Measurements from ENCODE around the gene FAM120A.
A peak's percentile ranks its signal among the peaks of the same experiment; 100 is the strongest.
"Not testable (repeated sequence)": the region's sequence is repeated elsewhere in the genome, so short reads cannot be mapped to it uniquely, and the experiment has no call there.

FAM120A gene

GRCh38 chr9:93509084-93509483 is 57.6 kb downstream of the FAM120A start:
- DNase-seq (ENCODE audit: low read depth), result no peak

GRCh38 chr9:93510041-93510440 is 58.6 kb downstream of the FAM120A start:
- no peak for DNase-seq (ENCODE audit: low read depth)

DNA sequence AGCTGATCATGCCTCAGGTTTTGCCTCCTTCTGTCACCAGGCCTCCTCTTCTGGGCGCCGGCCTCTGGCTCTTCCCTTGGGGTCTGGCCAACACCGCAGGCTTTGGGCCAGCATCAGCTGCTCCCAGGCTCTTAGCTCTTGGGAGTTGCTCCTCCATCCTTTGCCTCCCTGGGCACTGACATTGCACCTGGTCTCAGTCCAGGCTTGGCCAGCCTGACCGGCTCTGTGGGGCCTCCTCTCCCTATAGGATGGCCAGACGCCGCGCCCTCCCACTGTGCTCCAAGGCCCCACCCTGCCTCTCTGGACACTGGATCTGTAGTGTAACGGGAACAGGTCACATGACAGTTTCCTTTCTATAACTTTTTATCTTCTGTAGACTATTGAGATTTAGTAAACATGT is 59.7 kb downstream of the FAM120A start:
- not testable (repeated sequence) for DNase-seq (ENCODE audit: low read depth)

- not testable (repeated sequence) for DNase-seq (ENCODE audit: low read depth)
Observed at GRCh38 chr9:93512170-93512812, 60.8 kb downstream of the FAM120A start.

- DNase-seq (ENCODE audit: low read depth), result no peak
Observed at GRCh38 chr9:93513606-93514005, 62.1 kb downstream of the FAM120A start.

DNA sequence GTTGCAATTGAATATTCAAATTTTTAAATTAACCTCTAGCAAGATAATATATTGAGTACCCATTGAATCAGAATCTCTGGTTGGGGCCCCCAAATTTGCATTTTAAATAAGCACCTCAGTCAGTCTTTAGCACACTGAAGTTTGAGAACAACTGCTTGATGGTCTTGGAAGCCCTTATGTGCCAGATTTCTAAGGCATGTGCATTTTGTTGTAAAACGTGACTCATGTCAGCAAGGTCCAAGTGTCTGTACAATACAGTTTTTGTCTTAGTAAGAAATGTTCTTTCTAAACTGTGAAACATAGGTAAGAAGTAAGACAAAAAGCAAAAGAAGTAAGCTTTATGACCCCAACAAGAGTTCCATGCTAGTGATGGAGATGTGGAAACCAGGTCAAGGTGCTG is 65.8 kb downstream of the FAM120A start:
- no peak for DNase-seq (ENCODE audit: low read depth)

DNA sequence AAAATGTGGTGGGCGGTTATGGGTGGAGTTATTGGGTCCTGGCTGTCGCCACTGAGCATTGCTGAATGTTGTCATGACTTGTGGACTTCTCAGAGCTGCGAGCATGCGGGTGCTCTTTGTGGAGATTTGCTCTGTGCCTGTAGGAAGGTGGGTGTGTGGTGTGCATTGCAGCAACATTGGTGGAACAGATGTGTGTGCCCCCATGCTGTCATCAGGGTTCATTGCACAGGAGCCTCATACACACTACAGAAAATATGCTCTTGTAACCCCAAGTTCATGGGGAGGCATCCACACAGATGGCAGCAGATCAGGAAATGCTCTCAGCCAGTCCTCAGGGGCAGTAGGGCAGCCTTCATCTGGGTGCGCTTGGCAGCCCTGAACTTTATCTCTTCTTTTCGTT is 69.0 kb downstream of the FAM120A start:
- DNase-seq (ENCODE audit: low read depth), result peak; percentile 20

DNA sequence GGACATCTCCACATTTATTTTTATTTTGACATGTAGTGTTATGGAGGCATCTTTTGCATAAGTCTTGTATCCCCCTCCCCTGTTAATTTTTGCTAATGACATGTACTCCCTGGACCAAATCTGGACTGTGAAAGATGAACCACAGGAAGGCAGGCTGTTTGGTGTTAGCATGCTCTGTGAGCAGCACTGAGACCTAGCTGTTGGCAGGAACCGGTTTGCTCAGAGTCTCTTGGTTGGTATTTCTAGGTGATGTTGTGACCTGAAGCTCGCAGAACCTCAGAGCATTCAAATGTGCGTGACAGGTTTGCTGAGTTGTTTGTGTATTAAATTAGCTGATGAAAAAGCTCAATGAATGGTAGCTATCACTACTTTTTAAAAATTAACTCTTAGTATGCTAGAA is 71.3 kb downstream of the FAM120A start:
- DNase-seq (ENCODE audit: low read depth), result no peak

GRCh38 chr9:93523518-93524144 is 72.1 kb downstream of the FAM120A start:
- DNase-seq (ENCODE audit: low read depth), result no peak

GRCh38 chr9:93525476-93525875 is 74.0 kb downstream of the FAM120A start:
- peak; percentile 63 for DNase-seq (ENCODE audit: low read depth)

DNA sequence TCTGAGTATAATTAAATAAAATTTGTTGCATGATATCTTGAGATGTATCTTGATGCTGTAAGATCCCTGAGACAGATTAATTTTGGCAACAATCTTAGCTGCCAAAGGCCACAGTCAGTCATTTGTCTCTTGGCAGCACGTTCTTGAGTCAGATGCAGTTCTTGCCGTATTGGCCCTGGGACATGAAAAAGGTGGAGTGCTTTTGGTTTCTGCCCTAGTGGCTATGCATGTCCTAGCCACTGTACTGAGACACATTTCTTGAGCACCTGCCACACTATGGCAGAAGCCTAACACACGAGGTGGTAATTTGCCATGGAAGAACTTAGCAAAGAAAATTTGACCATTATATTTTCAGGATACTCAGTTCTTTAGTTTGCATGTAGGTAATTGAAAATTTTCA is 79.9 kb downstream of the FAM120A start:
- DNase-seq (ENCODE audit: low read depth), result no peak

DNA sequence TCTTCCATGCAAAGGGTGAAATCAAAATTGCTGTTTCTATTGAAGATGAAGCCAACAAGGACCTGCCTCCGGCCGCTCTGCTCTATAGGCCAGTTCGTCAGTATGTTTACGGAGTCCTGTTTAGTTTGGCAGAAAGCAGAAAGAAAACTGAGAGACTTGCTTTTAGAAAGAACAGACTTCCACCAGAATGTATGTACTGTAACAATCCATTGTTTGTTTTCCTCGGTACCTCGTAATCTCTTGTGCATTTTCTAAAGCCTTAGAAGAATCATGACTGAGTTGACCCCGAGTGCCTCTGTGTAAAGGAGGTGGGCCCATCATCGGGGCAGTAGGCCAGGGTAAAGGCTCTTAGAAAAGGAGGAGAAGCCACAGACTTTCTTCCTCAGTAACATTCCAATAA is 80.7 kb downstream of the FAM120A start:
- no peak for DNase-seq (ENCODE audit: low read depth)

DNA sequence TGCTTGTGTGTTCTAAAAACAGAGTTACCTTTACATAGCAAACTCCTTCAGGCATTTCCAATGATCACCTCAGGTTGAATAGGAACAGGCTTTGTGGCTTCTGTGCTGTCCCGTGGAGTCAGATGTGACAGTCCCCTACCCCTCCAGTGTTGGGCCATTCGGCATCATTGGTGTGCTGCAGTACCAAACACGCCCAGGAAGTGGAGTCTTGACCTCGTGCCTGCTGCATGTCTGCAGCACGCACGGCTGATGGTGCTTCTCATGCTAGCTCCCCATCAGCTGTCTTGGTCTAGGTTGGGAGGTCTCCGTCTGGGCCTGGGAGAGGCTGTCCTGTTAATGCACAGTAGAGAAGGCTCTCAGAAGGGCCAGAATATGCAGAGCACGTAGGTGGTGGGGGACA is 82.4 kb downstream of the FAM120A start:
- no peak for DNase-seq (ENCODE audit: low read depth)

- no peak for DNase-seq (ENCODE audit: low read depth)
Observed at GRCh38 chr9:93536167-93536566, 84.7 kb downstream of the FAM120A start.

DNA sequence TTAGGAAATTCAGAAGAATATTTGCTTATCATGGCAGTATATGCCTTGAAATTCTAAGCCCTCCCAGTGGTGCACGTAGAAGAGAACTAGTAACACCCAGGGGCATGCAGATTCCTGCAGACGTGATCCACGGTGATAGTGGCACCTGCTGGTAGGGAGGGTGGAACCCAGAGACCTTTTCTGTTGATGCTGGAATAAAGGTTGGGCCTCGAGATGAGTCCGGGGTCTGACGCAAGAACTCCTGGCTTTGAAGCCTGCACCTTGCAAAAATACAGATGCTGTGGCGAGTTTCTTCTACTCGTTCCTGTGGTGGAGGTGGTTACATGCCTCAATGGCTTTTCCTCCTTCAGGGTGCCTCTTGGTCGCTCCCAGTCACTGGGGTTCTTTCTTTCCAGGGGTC is 85.4 kb downstream of the FAM120A start:
- DNase-seq (ENCODE audit: low read depth), result no peak

DNA sequence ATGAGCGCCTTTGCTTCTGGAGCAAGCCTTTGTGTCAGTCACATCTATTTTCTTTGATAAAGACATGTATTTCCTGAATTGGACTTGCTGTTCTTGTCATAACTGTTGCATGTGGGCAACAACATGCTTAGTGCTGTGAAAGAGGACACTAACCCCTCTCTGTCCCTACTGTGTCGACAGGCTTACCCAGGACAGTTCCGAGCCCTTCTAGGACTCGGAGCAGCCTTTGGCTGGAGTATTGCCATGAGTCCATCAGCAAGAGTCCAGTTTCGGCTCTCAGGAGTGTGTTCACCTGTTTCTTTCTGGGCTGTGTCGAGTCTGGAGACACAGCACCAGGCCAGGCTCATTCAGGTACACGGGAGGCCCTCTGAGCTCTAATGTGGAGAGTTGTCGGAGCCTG is 88.8 kb downstream of the FAM120A start:
- DNase-seq (ENCODE audit: low read depth), result no peak

DNA sequence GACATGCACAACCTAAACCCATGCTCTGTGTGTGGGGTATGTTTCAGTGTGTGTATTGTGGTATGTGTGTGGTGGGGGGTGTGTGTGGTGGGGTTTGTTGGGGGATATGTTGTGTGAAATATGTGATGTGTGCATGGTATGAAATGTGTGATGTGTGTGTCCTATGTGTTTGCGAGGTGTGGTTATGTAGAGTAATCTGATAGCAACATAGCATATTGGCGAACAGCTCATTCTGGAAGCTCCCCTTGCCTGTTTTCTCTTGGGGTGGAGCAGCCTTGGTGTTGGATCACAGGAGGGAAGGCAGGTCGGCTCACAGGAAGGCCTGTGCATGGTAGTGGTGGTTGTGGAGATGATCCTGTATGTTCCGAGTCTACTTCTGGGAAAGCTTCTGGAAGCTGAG is 89.5 kb downstream of the FAM120A start:
- DNase-seq (ENCODE audit: low read depth), result no peak

DNA sequence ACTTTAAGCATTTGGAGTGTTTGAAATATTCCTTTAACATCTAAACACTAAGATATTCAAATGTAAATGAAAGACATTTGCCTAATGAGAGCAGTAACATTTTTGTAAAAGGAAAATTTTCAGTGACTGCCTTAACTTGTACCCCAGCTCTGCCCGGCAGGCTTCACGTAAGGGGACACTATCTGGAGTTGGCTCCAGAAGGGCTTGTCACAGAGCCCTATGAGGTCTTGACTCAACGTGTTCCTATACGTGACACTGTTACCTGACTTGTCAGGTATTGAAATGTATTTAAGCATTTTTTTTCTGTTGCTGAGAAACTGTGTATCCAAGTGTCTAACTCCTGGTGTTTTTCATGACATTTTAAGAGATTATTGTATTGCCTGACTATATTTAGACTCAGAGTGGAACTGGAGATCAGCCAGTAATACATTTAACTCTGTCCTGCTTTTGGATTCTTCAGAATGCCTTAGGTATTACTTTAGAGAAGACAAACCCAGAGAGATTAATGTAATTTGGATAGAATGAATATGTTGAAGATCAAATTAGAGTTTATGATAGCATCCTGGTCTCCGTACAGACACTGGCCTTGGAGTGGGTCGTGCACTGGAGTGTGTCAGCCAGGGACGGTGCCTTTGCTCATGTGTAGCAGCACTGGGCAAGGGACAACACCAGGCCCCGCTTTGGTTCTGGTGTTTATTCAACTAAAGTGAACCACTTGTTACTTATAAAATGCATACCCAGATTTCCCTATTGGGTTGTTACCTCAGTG is 90.3 kb downstream of the FAM120A start:
- DNase-seq (ENCODE audit: low read depth), result no peak

DNA sequence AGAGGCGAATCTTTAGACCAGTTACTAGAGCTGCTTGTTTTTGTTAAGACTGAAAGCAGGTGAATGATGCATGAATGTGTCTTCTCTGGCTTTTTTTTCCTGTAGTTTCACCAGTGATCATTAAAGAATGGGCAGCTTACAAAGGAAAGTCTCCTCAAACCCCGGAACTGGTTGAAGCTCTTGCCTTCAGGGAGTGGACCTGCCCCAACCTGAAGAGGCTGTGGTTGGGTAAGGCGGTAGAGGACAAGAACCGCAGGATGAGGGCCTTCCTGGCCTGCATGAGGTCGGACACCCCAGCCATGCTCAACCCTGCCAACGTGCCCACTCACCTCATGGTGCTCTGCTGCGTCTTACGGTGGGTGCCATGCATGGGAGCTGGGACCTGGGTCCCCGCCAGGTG is 91.6 kb downstream of the FAM120A start:
- no peak for DNase-seq (ENCODE audit: low read depth)

GRCh38 chr9:93546356-93546755 is 94.9 kb downstream of the FAM120A start:
- DNase-seq (ENCODE audit: low read depth), result no peak

GRCh38 chr9:93549611-93550010 is 98.1 kb downstream of the FAM120A start:
- no peak for DNase-seq (ENCODE audit: low read depth)

GRCh38 chr9:93552923-93553322 is 101.4 kb downstream of the FAM120A start:
- no peak for DNase-seq (ENCODE audit: low read depth)

DNA sequence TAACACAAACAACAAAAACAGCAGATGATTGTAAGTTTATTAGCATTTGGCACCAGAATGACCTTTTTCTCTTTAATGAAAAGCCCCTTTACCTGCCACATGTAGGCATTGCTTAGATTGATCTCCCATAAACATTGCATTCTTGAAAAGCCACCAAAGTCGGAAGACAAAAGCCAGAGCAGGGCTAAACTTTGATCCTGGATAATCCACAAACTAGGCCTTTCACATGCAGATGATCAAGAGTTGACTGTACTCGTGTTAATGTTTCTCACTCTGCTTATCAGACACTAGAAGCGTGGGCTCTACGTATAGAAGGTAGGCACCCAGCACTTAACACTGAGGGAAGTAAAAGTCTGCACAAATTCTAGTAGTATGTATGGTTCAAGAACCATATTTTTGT is 103.9 kb downstream of the FAM120A start:
- DNase-seq (ENCODE audit: low read depth), result no peak

Data from amniotic epithelial cell (primary cell).